ENCODE data around the gene MPIG6B. TPM values are rescaled to one million over a fixed set of nuclear protein-coding genes. Genes with fewer than 3 reads are reported as not detected.

The MPIG6B gene
- total RNA-seq, 1 donor from 2014 or later: not detected

DNA sequence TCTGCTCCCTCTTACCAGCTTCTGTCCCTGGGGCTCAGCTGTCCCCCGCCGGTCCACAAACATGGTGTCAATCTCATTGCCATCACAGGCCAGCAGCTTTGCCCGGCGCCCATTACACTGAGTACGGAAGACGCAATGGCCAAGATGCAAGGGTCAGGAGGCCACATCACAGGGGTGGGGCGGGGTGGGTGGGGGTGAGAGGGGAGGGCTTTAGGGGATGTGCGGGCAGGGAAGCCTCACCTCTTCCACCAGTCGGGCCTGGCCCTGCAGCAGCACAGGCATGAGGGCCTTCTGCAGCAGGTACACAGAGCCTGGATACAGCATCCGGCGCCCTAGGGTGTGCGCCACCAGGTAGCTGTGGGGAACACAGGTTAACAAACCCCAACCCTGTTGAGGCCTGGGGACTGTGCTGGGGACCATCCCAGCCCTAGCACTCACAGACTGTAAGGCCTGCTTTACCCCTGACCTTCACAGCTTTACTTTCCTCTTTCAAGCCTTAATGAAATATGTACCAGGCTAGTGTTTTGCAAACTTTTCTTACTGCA lies 31.5 kb upstream of the MPIG6B start:
- TF ChIP-seq, protein P1, sequence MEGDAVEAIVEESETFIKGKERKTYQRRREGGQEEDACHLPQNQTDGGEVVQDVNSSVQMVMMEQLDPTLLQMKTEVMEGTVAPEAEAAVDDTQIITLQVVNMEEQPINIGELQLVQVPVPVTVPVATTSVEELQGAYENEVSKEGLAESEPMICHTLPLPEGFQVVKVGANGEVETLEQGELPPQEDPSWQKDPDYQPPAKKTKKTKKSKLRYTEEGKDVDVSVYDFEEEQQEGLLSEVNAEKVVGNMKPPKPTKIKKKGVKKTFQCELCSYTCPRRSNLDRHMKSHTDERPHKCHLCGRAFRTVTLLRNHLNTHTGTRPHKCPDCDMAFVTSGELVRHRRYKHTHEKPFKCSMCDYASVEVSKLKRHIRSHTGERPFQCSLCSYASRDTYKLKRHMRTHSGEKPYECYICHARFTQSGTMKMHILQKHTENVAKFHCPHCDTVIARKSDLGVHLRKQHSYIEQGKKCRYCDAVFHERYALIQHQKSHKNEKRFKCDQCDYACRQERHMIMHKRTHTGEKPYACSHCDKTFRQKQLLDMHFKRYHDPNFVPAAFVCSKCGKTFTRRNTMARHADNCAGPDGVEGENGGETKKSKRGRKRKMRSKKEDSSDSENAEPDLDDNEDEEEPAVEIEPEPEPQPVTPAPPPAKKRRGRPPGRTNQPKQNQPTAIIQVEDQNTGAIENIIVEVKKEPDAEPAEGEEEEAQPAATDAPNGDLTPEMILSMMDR (IDR thresholded peaks at IDR 0.05): no peak
- no peak overlapping the region for H3K27ac Mint-ChIP-seq (ENCODE audit: unreplicated experiment)
- no peaks in the 10 kb centered on the region for H3K4me1 Mint-ChIP-seq (ENCODE audit: unreplicated experiment)
- no peak for DNase-seq (ENCODE audit: extremely low spot score, unreplicated experiment)
- H3K9me3 Mint-ChIP-seq (ENCODE audit: unreplicated experiment): no peaks in the 10 kb centered on the region
- no peak overlapping the region for H3K4me3 Mint-ChIP-seq (ENCODE audit: unreplicated experiment)
- peaks cover 29% of the 10 kb centered on the region for H3K36me3 Mint-ChIP-seq (ENCODE audit: unreplicated experiment)
- no peaks in the 10 kb centered on the region for H3K27me3 Mint-ChIP-seq (ENCODE audit: unreplicated experiment)

DNA sequence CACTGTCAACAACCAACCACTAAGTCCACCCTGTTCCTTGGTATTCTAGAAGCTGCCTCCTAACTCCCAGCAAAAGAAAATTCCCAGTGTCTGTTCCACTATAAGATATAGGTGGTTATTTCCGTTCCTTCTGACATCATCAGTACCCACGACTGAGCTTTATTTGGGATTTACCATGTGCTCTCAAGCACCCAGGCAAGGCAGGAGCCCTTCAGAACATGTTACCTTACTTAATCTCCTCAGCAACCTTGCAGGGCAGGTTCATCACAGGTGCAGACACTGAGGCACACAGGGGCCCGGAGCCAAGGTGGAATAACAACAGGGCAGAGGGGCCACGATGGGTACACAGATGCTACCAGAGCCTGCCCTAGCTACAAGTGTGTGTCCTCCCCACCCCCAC lies 30.8 kb upstream of the MPIG6B start:
- Mint-ChIP-seq H3K4me1 (ENCODE audit: unreplicated experiment) (no peaks in the 10 kb centered on the region), H3K27ac (ENCODE audit: unreplicated experiment) (no peak overlapping the region), H3K4me3 (ENCODE audit: unreplicated experiment) (no peak overlapping the region)

DNA sequence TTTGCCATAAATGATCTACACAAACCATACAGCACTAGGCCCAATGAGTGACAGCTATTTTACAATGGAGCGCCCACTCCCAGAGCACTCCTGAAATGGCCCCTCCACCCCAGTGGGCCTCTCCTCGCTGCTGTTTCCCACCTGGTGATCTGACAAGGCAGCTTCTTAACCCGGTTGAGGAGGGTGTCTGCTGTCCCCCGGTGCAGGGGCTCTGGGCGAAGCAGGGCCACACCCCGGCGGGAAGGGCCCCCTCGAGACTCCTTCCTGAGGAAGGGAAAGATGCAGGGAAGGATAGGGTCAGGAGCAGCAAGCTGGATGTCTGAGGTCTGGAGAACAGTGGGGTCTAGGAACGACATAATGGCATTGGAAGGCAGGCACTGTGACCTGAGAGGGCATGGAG lies 30.3 kb upstream of the MPIG6B start:
- H3K9me3 Mint-ChIP-seq (ENCODE audit: unreplicated experiment): no peaks in the 10 kb centered on the region
- no peaks in the 10 kb centered on the region for H3K27me3 Mint-ChIP-seq (ENCODE audit: unreplicated experiment)
- H3K4me3 Mint-ChIP-seq (ENCODE audit: unreplicated experiment): no peak overlapping the region
- TF ChIP-seq, protein P1 (IDR thresholded peaks at IDR 0.05): no peak
- no peak for DNase-seq (ENCODE audit: extremely low spot score, unreplicated experiment)
- no peaks in the 10 kb centered on the region for H3K4me1 Mint-ChIP-seq (ENCODE audit: unreplicated experiment)
- peaks cover 28% of the 10 kb centered on the region for H3K36me3 Mint-ChIP-seq (ENCODE audit: unreplicated experiment)
- H3K27ac Mint-ChIP-seq (ENCODE audit: unreplicated experiment): no peak overlapping the region

More for the DNA sequence above, 30.8 kb upstream of the MPIG6B start:
- Mint-ChIP-seq H3K27me3 (ENCODE audit: unreplicated experiment) (no peaks in the 10 kb centered on the region), H3K9me3 (ENCODE audit: unreplicated experiment) (no peaks in the 10 kb centered on the region), H3K36me3 (ENCODE audit: unreplicated experiment) (peaks cover 30% of the 10 kb centered on the region)
- TF ChIP-seq, protein P1 (IDR thresholded peaks at IDR 0.05): no peak
- no peak for DNase-seq (ENCODE audit: extremely low spot score, unreplicated experiment)

DNA sequence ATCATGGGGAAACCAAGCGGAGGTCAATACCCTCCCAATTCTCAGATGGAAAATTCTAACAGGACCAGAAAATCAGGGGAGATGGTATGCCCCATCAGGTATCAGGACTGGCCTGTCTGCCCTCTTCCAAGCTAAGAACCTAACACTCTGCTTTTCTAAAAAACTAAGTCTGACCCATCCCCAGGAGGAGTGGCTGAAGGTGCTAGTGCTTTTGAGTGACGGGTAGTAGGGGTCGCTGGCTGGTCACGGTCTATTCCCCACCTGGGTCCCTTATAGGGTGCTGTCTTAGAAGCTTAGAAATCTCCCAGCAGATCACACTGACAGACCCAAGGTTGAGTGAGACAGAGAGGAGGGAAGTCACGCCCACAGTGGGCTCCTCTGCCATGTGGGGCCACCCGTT lies 29.6 kb upstream of the MPIG6B start:
- TF ChIP-seq, protein P1 (IDR thresholded peaks at IDR 0.05): no peak

DNA sequence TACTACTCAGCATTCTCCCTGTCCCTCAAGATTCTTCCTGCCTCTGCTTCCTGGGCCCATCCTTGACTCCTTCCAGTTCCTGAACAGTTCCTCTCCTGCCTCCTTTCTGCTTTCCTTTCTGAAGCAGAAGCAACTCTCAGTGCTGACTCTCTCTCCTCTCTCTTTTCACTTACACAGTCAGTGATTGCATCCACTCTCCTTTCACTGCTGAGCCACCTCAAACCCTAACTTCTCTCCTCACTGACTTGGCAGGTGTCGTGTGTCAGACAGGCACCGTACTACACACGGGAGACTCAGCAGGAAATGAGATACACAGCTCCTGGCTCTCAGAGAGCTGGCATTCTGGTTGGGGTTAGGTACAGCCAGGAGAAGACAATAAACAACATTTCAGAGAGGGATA lies 25.6 kb upstream of the MPIG6B start:
- Mint-ChIP-seq H3K9me3 (ENCODE audit: unreplicated experiment) (no peaks in the 10 kb centered on the region), H3K4me1 (ENCODE audit: unreplicated experiment) (peaks cover 18% of the 10 kb centered on the region), H3K4me3 (ENCODE audit: unreplicated experiment) (no peak overlapping the region), H3K27ac (ENCODE audit: unreplicated experiment) (peak overlapping the region; percentile 32), H3K27me3 (ENCODE audit: unreplicated experiment) (no peaks in the 10 kb centered on the region), H3K36me3 (ENCODE audit: unreplicated experiment) (peaks cover 21% of the 10 kb centered on the region)
- TF ChIP-seq, protein P1 (IDR thresholded peaks at IDR 0.05): no peak
- no peak for DNase-seq (ENCODE audit: extremely low spot score, unreplicated experiment)

More for the DNA sequence above, 29.6 kb upstream of the MPIG6B start:
- Mint-ChIP-seq H3K27me3 (ENCODE audit: unreplicated experiment) (no peaks in the 10 kb centered on the region), H3K9me3 (ENCODE audit: unreplicated experiment) (no peaks in the 10 kb centered on the region), H3K36me3 (ENCODE audit: unreplicated experiment) (peaks cover 30% of the 10 kb centered on the region), H3K4me3 (ENCODE audit: unreplicated experiment) (no peak overlapping the region), H3K27ac (ENCODE audit: unreplicated experiment) (no peak overlapping the region), H3K4me1 (ENCODE audit: unreplicated experiment) (no peaks in the 10 kb centered on the region)
- no peak for DNase-seq (ENCODE audit: extremely low spot score, unreplicated experiment)

Measured in osteocyte (in vitro differentiated cells).